Gastrocnemius medialis (tissue), 4 donors: ENCODE measurements around the gene CALCB. TPM values are rescaled to one million over a fixed set of nuclear protein-coding genes. Genes with fewer than 3 reads are reported as not detected.
A peak's percentile ranks its signal among the peaks of the same experiment; 100 is the strongest.

Experiments
- ATAC-seq, 2 donors: fragments of 150-250 bp; one replicate each; pipeline ENCODE4 v1.9.1; 2016
- DNase-seq, 2 donors: peaks; one replicate each; pipeline ENCODE4 v3.0.0-alpha.2; 2019
- H3K27ac ChIP-seq, 4 donors: fragments of 200-600 bp; sonication (generic); 1 replicate in 1 of 4; 2 replicates in 3 of 4; pipeline ENCODE4 v1.5.1; 2016 to 2018; ENCODE audit warnings: mild to moderate bottlenecking in 2 of 4, moderate library complexity in 1 of 4
- H3K27me3 ChIP-seq, 3 donors: fragments of 200-600 bp; sonication (generic) in 2 of 3; 1 replicate in 1 of 3; 2 replicates in 2 of 3; pipeline versions ENCODE4 v1.5.1 to v1.6.0; 2016 to 2019; ENCODE audit warnings: mild to moderate bottlenecking in 1 of 3, moderate library complexity in 1 of 3
- H3K36me3 ChIP-seq, 2 donors: fragments of 200-600 bp; sonication (generic) in 1 of 2; one replicate each; pipeline ENCODE4 v1.5.1; 2017 to 2018
- H3K4me1 ChIP-seq, 2 donors: fragments of 200-600 bp; sonication (generic) in 1 of 2; one replicate each; pipeline ENCODE4 v1.5.1; 2016 to 2017; ENCODE audit warnings: mild to moderate bottlenecking in 2 of 2
- H3K4me3 ChIP-seq, 4 donors: fragments of 200-600 bp; sonication (generic) in 3 of 4; 1 replicate in 1 of 4; 2 replicates in 3 of 4; pipeline ENCODE4 v1.5.1; 2016 to 2019; ENCODE audit warnings: mild to moderate bottlenecking in 2 of 4
- H3K9me3 ChIP-seq, 3 donors: fragments of 200-600 bp; sonication (generic) in 2 of 3; 1 replicate in 1 of 3; 2 replicates in 2 of 3; pipeline ENCODE4 v1.5.1; 2016 to 2019
- CTCF ChIP-seq, 5 experiments: fragments of 450-650 bp in 3 of 5; fragments of 200-600 bp in 2 of 5; sonication (generic) in 2 of 5; IDR thresholded peaks in 4 of 5; conservative IDR thresholded peaks in 1 of 5; 1 replicate in 4 of 5; 2 replicates in 1 of 5; pipeline ENCODE4 v1.5.1; 2016 to 2019; ENCODE audit warnings: antibody characterized with exemption in 5 of 5, mild to moderate bottlenecking in 3 of 5, moderate library complexity in 3 of 5
- POLR2A ChIP-seq, 2 donors: fragments of 450-650 bp; IDR thresholded peaks; one replicate each; pipeline ENCODE4 v1.6.1; 2017; ENCODE audit warnings: antibody characterized with exemption in 2 of 2, mild to moderate bottlenecking in 2 of 2, moderate library complexity in 2 of 2
- in situ Hi-C, 4 donors: fragments of 200-750 bp; cut with MboI; loops; one replicate each; pipeline versions ENCODE4 v1.15.0 to v1.8.0; 2017; ENCODE audit warnings: low sequenced_read_pairs in 4 of 4
- intact Hi-C: fragments of 100-400 bp; cut with DNase I; formaldehyde crosslinking; loops from one replicate; pipeline ENCODE4 v1.15.1; 2023; ENCODE audit warnings: low total_unique reads
- total RNA-seq, 4 donors: library from RNA; depleted of rRNA; stranded (reverse); fragments of >200 nt; gene quantifications; one replicate each; pipeline versions ENCODE4 v1.1.0 to v1.2.3, GENCODE V29; 2016

Gene CALCB
- total RNA-seq, 4 donors from 2014 or later: not detected

GRCh38 chr11:15074206-15075161 is 1.1 kb downstream of the CALCB start:
- peak in 1 of 2 donors; percentile 75 for ATAC-seq
- Histone ChIP-seq H3K36me3 (no peaks in the 10 kb centered on the region), H3K9me3 (no peaks in the 10 kb centered on the region), H3K27me3 (peaks cover 28 to 38% (median 31%) of the 10 kb centered on the region in 3 donors), H3K4me3 (peak overlapping the region in 2 of 4 donors; percentile 18 to 34), H3K27ac (no peak overlapping the region), H3K4me1 (peaks cover 4 to 18% of the 10 kb centered on the region in 2 donors)
- TF ChIP-seq CTCF (IDR thresholded peaks at IDR 0.05 in 4 of 5, conservative IDR thresholded peaks at IDR 0.05 in 1 of 5) (peak in 4 of 5 experiments; percentile 47 to 76 (median 64)), POLR2A (IDR thresholded peaks at IDR 0.05) (no peak)
- in situ Hi-C loops (loop anchor here in 1 of 4 donors (25.0 kb wide), 1 partner anchor 162 kb away; no protein-coding TSS in a partner anchor), intact Hi-C loops (loop anchor here (1.0 to 2.0 kb wide), 2 partner anchors 100 to 166 kb away; no protein-coding TSS in a partner anchor)
- peak; percentile 26 to 58 for DNase-seq

- in situ Hi-C loops: loop anchor here in 1 of 4 donors (25.0 kb wide), 1 partner anchor 163 kb away; no protein-coding TSS in a partner anchor
- Histone ChIP-seq H3K36me3 (no peaks in the 10 kb centered on the region), H3K4me1 (peaks cover 4 to 18% of the 10 kb centered on the region in 2 donors), H3K4me3 (no peak overlapping the region), H3K27me3 (peaks cover 28 to 38% (median 31%) of the 10 kb centered on the region in 3 donors), H3K9me3 (no peaks in the 10 kb centered on the region), H3K27ac (no peak overlapping the region)
- intact Hi-C loops: loop anchor here (1.0 to 2.0 kb wide), 2 partner anchors 100 to 167 kb away; no protein-coding TSS in a partner anchor
- TF ChIP-seq POLR2A (IDR thresholded peaks at IDR 0.05) (no peak), CTCF (IDR thresholded peaks at IDR 0.05 in 4 of 5, conservative IDR thresholded peaks at IDR 0.05 in 1 of 5) (peak in 1 of 5 experiments; percentile 6)
- no peak for ATAC-seq
- no peak for DNase-seq
These were observed 1.8 kb downstream of the CALCB start for GRCh38 chr11:15075162-15075526.

- intact Hi-C loops: no loop called here
- Histone ChIP-seq H3K9me3 (no peaks in the 10 kb centered on the region), H3K27me3 (no peaks in the 10 kb centered on the region), H3K4me1 (no peaks in the 10 kb centered on the region), H3K36me3 (no peaks in the 10 kb centered on the region), H3K27ac (no peak overlapping the region), H3K4me3 (no peak overlapping the region)
- in situ Hi-C loops: loop anchor here in 1 of 4 donors (25.0 kb wide), 1 partner anchor 179 kb away; no protein-coding TSS in a partner anchor
- DNase-seq: no peak
- no peak for ATAC-seq
- no peak for TF ChIP-seq POLR2A (IDR thresholded peaks at IDR 0.05)
- TF ChIP-seq CTCF (IDR thresholded peaks at IDR 0.05 in 4 of 5, conservative IDR thresholded peaks at IDR 0.05 in 1 of 5): no peak
These were observed 17.8 kb downstream of the CALCB start for GRCh38 chr11:15091175-15091574.

- H3K36me3 ChIP-seq: no peaks in the 10 kb centered on the region
- no peak overlapping the region for H3K4me3 ChIP-seq
- no peak overlapping the region for H3K27ac ChIP-seq
- in situ Hi-C loops (loop anchor here in 1 of 4 donors (25.0 kb wide), 1 partner anchor 179 kb away; no protein-coding TSS in a partner anchor), intact Hi-C loops (no loop called here)
- H3K9me3 ChIP-seq: no peaks in the 10 kb centered on the region
- no peak for ATAC-seq
- no peak for DNase-seq
- no peaks in the 10 kb centered on the region for H3K4me1 ChIP-seq
- no peak for TF ChIP-seq CTCF (IDR thresholded peaks at IDR 0.05 in 4 of 5, conservative IDR thresholded peaks at IDR 0.05 in 1 of 5)
- no peak for TF ChIP-seq POLR2A (IDR thresholded peaks at IDR 0.05)
- no peaks in the 10 kb centered on the region for H3K27me3 ChIP-seq
These were observed 18.2 kb downstream of the CALCB start for GRCh38 chr11:15091625-15092024.
